DND-41 (cell line): ENCODE measurements around the gene STAMBPL1.

ENCODE experiments used
- ATAC-seq: fragments of 200-7000 bp; cut with Tn5 transposase; 3 replicates; pipeline ENCODE4 v1.9.1; 2021; ENCODE audit warnings: low read depth; ENCODE audit not compliant: insufficient read depth
- DNase-seq: peaks from one replicate; pipeline ENCODE4 v3.0.0-alpha.2; 2020
- H2AFZ ChIP-seq: 2 replicates; pipeline ENCODE4 v1.6.0; 2012; ENCODE audit warnings: low read depth, low read length
- H3K27ac ChIP-seq: 2 replicates; pipeline ENCODE4 v1.5.1; 2012; ENCODE audit warnings: low read length, inconsistent platforms
- H3K27me3 ChIP-seq: fragments of 200-600 bp; sonication (generic); 2 replicates; pipeline ENCODE4 v1.6.0; 2012; ENCODE audit warnings: low read length, mild to moderate bottlenecking, inconsistent platforms; ENCODE audit not compliant: insufficient read depth, poor library complexity
- H3K36me3 ChIP-seq: 2 replicates; pipeline ENCODE4 v1.5.1; 2012; ENCODE audit warnings: low read length, inconsistent platforms; ENCODE audit not compliant: insufficient read depth
- H3K4me1 ChIP-seq: 2 replicates; pipeline ENCODE4 v1.5.1; 2012; ENCODE audit warnings: mild to moderate bottlenecking, low read length; ENCODE audit not compliant: insufficient read depth
- H3K4me2 ChIP-seq: 2 replicates; pipeline ENCODE4 v1.6.0; 2012; ENCODE audit warnings: mild to moderate bottlenecking, moderate library complexity, low read length, inconsistent platforms; ENCODE audit not compliant: insufficient read depth
- H3K4me3 ChIP-seq, 2 experiments: fragments of 200-600 bp in 1 of 2; shearing (Covaris generic) in 1 of 2; 2 replicates each; pipeline ENCODE4 v1.5.1; 2012 to 2016; ENCODE audit warnings: inconsistent platforms in 2 of 2, low read length in 2 of 2, mild to moderate bottlenecking in 2 of 2, low read depth in 1 of 2, moderate library complexity in 1 of 2
- H3K79me2 ChIP-seq: 2 replicates; pipeline ENCODE4 v1.6.0; 2012; ENCODE audit warnings: low read length, inconsistent platforms; ENCODE audit not compliant: insufficient read depth
- H3K9ac ChIP-seq: 2 replicates; pipeline ENCODE4 v1.6.0; 2012; ENCODE audit warnings: low read depth, mild to moderate bottlenecking, inconsistent platforms, low read length, moderate library complexity
- H3K9me3 ChIP-seq: 2 replicates; pipeline ENCODE4 v1.5.1; 2012; ENCODE audit warnings: low read length, moderate library complexity, mild to moderate bottlenecking, inconsistent platforms; ENCODE audit not compliant: insufficient read depth, severe bottlenecking
- H4K20me1 ChIP-seq: 2 replicates; pipeline ENCODE4 v1.6.0; 2012; ENCODE audit warnings: low read length; ENCODE audit not compliant: insufficient read depth
- EZH2 ChIP-seq: IDR thresholded peaks from 3 replicates; pipeline ENCODE4 v1.6.1; 2012; ENCODE audit warnings: borderline replicate concordance, low read depth, mild to moderate bottlenecking, moderate library complexity, low read length, inconsistent platforms; ENCODE audit not compliant: severe bottlenecking
- TF ChIP-seq, protein P1 (sequence below): IDR thresholded peaks from 2 replicates; pipeline ENCODE4 v1.5.1; 2012; ENCODE audit warnings: borderline replicate concordance, low read length, moderate library complexity, mild to moderate bottlenecking; ENCODE audit not compliant: poor library complexity, severe bottlenecking; ENCODE audit errors: extremely low read depth

The STAMBPL1 gene

DNA sequence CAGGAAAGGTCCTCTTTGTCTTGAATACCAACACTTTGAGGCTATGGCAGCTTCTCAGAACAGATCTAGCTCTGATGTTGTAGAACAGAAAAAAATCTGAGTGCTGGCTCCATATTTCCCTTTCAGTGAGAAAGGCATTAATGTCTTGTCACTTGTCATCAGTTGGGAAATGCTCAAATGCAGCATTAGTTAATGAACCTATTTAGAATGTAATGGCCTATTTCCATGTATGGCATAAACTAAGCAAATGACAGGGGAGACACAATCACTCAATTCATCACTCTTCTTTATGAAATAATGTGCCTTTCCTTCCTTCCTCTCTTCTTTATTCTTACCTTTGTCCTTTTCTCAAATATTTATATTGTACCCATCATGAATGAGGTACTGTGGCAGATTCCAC is 5.0 kb upstream of the STAMBPL1 start:
- Histone ChIP-seq H3K79me2 (peaks cover under 1% of the 10 kb centered on the region; the same call in 1 of the 2 replicates), H3K36me3 (no peaks in the 10 kb centered on the region; the same call in 1 of the 2 replicates), H3K4me1 (peaks cover 34% of the 10 kb centered on the region), H2AFZ (no peak overlapping the region), H3K4me3 (no peak overlapping the region), H3K9me3 (no peaks in the 10 kb centered on the region), H4K20me1 (no peaks in the 10 kb centered on the region), H3K27me3 (no peaks in the 10 kb centered on the region), H3K4me2 (no peak overlapping the region), H3K27ac (no peak overlapping the region), H3K9ac (no peak overlapping the region)
- no peak for ATAC-seq
- TF ChIP-seq, protein P1, sequence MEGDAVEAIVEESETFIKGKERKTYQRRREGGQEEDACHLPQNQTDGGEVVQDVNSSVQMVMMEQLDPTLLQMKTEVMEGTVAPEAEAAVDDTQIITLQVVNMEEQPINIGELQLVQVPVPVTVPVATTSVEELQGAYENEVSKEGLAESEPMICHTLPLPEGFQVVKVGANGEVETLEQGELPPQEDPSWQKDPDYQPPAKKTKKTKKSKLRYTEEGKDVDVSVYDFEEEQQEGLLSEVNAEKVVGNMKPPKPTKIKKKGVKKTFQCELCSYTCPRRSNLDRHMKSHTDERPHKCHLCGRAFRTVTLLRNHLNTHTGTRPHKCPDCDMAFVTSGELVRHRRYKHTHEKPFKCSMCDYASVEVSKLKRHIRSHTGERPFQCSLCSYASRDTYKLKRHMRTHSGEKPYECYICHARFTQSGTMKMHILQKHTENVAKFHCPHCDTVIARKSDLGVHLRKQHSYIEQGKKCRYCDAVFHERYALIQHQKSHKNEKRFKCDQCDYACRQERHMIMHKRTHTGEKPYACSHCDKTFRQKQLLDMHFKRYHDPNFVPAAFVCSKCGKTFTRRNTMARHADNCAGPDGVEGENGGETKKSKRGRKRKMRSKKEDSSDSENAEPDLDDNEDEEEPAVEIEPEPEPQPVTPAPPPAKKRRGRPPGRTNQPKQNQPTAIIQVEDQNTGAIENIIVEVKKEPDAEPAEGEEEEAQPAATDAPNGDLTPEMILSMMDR: no peak
- TF ChIP-seq EZH2: no peak
- DNase-seq: no peak

DNA sequence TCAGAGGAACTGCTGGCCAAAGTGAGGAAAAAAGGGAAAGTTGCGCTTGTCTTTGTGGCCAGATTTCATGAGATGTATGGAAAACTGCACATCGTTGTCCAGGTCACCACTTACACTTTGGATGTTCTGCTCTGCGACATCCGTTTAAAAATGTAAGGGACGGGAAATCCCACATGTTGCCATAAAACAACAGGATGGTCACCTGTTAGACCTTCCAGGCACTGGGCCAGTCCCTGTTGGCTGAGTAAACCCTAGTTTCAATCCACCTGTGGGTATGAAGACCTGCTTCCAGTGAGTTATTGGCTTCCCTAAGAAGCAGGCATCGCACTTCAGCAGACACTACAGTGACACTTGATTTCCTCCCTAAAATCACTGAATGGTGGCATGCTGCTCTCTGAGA is 2.7 kb upstream of the STAMBPL1 start:
- Histone ChIP-seq H3K4me1 (peaks cover 48% of the 10 kb centered on the region), H4K20me1 (no peaks in the 10 kb centered on the region), H3K36me3 (peaks cover 10% of the 10 kb centered on the region; the same call in 1 of the 2 replicates), H3K27me3 (no peaks in the 10 kb centered on the region), H3K4me3 (no peak overlapping the region), H3K9me3 (no peaks in the 10 kb centered on the region), H3K4me2 (no peak overlapping the region), H3K79me2 (peaks cover 22% of the 10 kb centered on the region), H2AFZ (peak overlapping the region; percentile 91), H3K27ac (peak overlapping the region; percentile 96), H3K9ac (no peak overlapping the region)
- TF ChIP-seq, protein P1: no peak
- TF ChIP-seq EZH2: no peak
- ATAC-seq (no peak), DNase-seq (no peak)

DNA sequence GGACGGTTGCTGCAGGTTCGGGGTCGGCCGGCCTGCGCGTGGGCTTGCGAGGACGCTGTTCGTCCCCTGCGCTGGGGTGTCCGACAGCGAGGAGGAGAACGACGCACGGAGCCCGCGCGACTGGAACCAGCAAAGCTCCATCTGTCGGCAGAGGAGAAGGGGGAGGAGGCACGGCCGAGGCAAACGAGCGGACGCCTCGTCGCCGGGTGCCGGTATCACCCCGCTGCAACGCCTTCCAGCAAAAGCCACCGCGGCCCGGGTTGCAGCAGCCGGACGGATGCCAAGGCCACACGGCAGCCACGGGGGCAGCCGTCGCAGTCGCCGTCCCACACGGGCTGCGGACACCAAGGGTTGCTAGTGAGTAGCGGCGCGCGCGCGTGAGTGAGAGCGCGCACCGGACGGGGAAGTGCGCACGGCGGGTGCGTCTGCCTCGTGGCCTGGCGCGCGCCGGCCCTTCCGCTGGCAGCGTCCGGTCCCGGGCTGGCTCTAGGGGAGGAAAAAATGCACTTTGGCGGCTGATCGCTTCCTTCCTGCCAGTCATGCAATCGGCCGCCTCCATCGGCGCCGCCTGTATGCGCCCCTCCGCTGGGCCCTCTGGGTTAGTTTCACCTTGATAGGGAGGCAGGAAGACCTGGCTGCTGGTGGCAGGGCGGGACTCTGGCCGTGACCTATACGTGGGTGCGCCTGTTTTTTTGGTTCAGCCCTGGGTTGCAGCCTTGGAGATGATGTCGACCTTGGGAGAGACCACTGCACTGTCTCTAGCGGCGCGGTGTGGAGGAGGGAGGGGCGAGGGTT is 434 bp downstream of the STAMBPL1 start:
- Histone ChIP-seq H2AFZ (peak overlapping the region; percentile 91), H3K27ac (peak overlapping the region; percentile 96), H3K4me1 (peaks cover 75% of the 10 kb centered on the region), H3K4me2 (peak overlapping the region; percentile 70), H3K9ac (peak overlapping the region; percentile 90), H3K36me3 (peaks cover 31% of the 10 kb centered on the region), H4K20me1 (peaks cover 12% of the 10 kb centered on the region; the same call in 1 of the 2 replicates), H3K9me3 (no peaks in the 10 kb centered on the region), H3K4me3 (peak overlapping the region; percentile 76 to 85), H3K27me3 (no peaks in the 10 kb centered on the region), H3K79me2 (peaks cover 54% of the 10 kb centered on the region)
- ATAC-seq: peak; percentile 71
- TF ChIP-seq, protein P1: peak; percentile 44
- no peak for TF ChIP-seq EZH2
- DNase-seq: peak; percentile 66
